Measurements from ENCODE around the gene ELMO1.

ELMO1 gene

GRCh38 chr7:36955456-36956129 lies 493.1 kb downstream of the ELMO1 start:
- Histone ChIP-seq H3K9me3 (ENCODE audit: control insufficient read depth, low read length) (no peaks in the 10 kb centered on the region), H3K27ac (no peak overlapping the region), H2AFZ (no peak overlapping the region), H3K36me3 (ENCODE audit: control insufficient read depth, insufficient read depth, low read length) (no peaks in the 10 kb centered on the region), H3K4me1 (peaks cover 4% of the 10 kb centered on the region), H3K27me3 (ENCODE audit: control insufficient read depth, insufficient read depth, low read length) (no peaks in the 10 kb centered on the region), H3K9ac (no peak overlapping the region), H3K4me3 (ENCODE audit: low read depth, low read length) (no peak overlapping the region), H3K79me2 (no peaks in the 10 kb centered on the region), H3K4me2 (ENCODE audit: low read length) (no peak overlapping the region)
- no peak for TF ChIP-seq CTCF (IDR thresholded peaks at IDR 0.05)

- no peaks in the 10 kb centered on the region for H3K9me3 ChIP-seq (ENCODE audit: control insufficient read depth, low read length)
- no peak overlapping the region for H3K27ac ChIP-seq
- no peaks in the 10 kb centered on the region for H3K79me2 ChIP-seq
- no peaks in the 10 kb centered on the region for H3K4me1 ChIP-seq
- H3K36me3 ChIP-seq (ENCODE audit: control insufficient read depth, insufficient read depth, low read length) = no peaks in the 10 kb centered on the region
- H2AFZ ChIP-seq = no peak overlapping the region
- TF ChIP-seq CTCF (IDR thresholded peaks at IDR 0.05) = no peak
- H3K27me3 ChIP-seq (ENCODE audit: control insufficient read depth, insufficient read depth, low read length) = no peaks in the 10 kb centered on the region
- no peak overlapping the region for H3K9ac ChIP-seq
- no peak overlapping the region for H3K4me3 ChIP-seq (ENCODE audit: low read depth, low read length)
- no peak overlapping the region for H3K4me2 ChIP-seq (ENCODE audit: low read length)
These were observed 497.4 kb downstream of the ELMO1 start for GRCh38 chr7:36951257-36951697.

GRCh38 chr7:36949711-36950600 lies 498.7 kb downstream of the ELMO1 start:
- Histone ChIP-seq H3K9ac (no peak overlapping the region), H3K4me2 (ENCODE audit: low read length) (no peak overlapping the region), H3K4me1 (no peaks in the 10 kb centered on the region), H3K4me3 (ENCODE audit: low read depth, low read length) (no peak overlapping the region), H2AFZ (no peak overlapping the region), H3K9me3 (ENCODE audit: control insufficient read depth, low read length) (no peaks in the 10 kb centered on the region), H3K27me3 (ENCODE audit: control insufficient read depth, insufficient read depth, low read length) (no peaks in the 10 kb centered on the region), H3K79me2 (no peaks in the 10 kb centered on the region), H3K27ac (no peak overlapping the region), H3K36me3 (ENCODE audit: control insufficient read depth, insufficient read depth, low read length) (no peaks in the 10 kb centered on the region)
- TF ChIP-seq CTCF (IDR thresholded peaks at IDR 0.05) = no peak

GRCh38 chr7:36946401-36946739 lies 502.3 kb downstream of the ELMO1 start:
- Histone ChIP-seq H3K4me1 (no peaks in the 10 kb centered on the region), H3K36me3 (ENCODE audit: control insufficient read depth, insufficient read depth, low read length) (no peaks in the 10 kb centered on the region), H3K4me3 (ENCODE audit: low read depth, low read length) (no peak overlapping the region), H3K4me2 (ENCODE audit: low read length) (no peak overlapping the region), H3K9me3 (ENCODE audit: control insufficient read depth, low read length) (no peaks in the 10 kb centered on the region), H2AFZ (no peak overlapping the region), H3K27ac (no peak overlapping the region), H3K9ac (no peak overlapping the region), H3K27me3 (ENCODE audit: control insufficient read depth, insufficient read depth, low read length) (no peaks in the 10 kb centered on the region), H3K79me2 (no peaks in the 10 kb centered on the region)
- no peak for TF ChIP-seq CTCF (IDR thresholded peaks at IDR 0.05)
